ENCODE data around the gene TSPY1.
"Not testable (repeated sequence)": the region's sequence is repeated elsewhere in the genome, so short reads cannot be mapped to it uniquely, and the experiment has no call there.

Gene TSPY1

GRCh38 chrY:9466655-9467054, at the start of gene TSPY1:
TSPY1 (plus strand) TSS chrY:9466955; CDS start chrY:9467001, 46 bp downstream.
- DNase-seq, result not testable (repeated sequence)

GRCh38 chrY:9486967-9487366, 20.2 kb downstream of the TSPY1 start, which contains the start of gene TSPY9:
TSPY9 (plus strand) TSS chrY:9487267; CDS start chrY:9487313, 46 bp downstream.
- DNase-seq, result not testable (repeated sequence)

- DNase-seq, result not testable (repeated sequence)
Measured at GRCh38 chrY:9504396-9504795, 37.6 kb downstream of the TSPY1 start.

GRCh38 chrY:9516287-9516686, 49.5 kb downstream of the TSPY1 start:
- not testable (repeated sequence) for DNase-seq
